HG02759 (cell line): Measurements from ENCODE around the gene REXO4.
"Not testable (repeated sequence)": the region's sequence is repeated elsewhere in the genome, so short reads cannot be mapped to it uniquely, and the experiment has no call there.

Experiments
- ATAC-seq: cut with Tn5 transposase; IDR thresholded peaks from one replicate; pipeline ENCODE4 v1.9.1; 2021; ENCODE audit warnings: mild to moderate bottlenecking, moderate library complexity; ENCODE audit not compliant: unreplicated experiment

Gene REXO4

DNA sequence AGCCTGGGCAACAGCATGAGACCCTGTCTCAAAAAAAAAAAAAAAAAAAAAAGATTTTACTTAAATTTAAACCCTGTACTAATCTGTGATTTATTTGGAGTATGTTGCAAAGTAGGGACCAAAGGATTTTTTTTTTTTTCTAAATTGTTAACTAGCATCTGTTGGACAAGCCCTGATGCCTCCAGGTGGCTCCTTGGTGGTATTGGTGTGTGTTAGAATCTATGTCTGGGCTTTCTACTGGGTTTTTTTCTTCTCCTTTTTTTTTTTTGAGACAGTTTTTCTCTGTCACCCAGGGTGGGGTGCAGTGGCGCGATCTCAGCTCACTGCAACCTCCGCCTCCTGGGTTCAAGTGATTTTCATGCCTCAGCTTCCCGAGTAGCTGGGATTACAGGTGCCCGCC, 34.1 kb upstream of the REXO4 start:
- ATAC-seq, result not testable (repeated sequence)

DNA sequence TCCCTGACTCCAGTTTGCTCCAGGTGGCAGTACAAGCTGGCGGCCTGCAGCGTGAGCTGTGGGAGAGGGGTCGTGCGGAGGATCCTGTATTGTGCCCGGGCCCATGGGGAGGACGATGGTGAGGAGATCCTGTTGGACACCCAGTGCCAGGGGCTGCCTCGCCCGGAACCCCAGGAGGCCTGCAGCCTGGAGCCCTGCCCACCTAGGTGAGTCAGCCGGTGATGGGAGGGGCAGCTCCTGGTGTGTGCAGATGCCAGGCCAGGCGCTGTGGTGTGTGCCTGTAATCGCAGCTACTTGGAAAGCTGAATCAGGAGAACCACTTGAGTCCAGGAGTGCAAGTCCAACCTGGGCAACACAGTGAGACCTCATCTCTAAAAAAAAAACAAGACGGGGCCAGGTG, 31.9 kb upstream of the REXO4 start:
- no peak for ATAC-seq

DNA sequence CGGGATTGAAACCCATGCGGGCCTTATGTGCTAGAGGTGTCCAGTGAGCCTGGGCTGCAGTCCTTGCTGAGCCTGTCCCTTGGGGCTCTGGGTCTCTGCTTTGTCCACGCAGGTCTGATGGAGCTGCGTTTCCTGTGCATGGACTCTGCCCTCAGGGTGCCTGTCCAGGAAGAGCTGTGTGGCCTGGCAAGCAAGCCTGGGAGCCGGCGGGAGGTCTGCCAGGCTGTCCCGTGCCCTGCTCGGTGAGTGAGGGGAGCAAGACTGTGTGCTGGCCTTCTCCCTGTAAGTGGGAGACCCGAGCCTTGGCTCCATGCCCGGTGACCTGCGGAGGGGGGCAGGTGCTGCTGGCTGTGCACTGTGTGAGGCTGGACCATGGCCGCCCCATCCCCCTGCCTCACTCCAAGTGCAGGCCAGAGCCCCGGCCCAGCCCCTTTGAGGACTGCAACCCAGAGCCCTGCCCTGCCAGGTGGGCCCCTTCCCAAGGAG, 30.7 kb upstream of the REXO4 start:
- no peak for ATAC-seq

DNA sequence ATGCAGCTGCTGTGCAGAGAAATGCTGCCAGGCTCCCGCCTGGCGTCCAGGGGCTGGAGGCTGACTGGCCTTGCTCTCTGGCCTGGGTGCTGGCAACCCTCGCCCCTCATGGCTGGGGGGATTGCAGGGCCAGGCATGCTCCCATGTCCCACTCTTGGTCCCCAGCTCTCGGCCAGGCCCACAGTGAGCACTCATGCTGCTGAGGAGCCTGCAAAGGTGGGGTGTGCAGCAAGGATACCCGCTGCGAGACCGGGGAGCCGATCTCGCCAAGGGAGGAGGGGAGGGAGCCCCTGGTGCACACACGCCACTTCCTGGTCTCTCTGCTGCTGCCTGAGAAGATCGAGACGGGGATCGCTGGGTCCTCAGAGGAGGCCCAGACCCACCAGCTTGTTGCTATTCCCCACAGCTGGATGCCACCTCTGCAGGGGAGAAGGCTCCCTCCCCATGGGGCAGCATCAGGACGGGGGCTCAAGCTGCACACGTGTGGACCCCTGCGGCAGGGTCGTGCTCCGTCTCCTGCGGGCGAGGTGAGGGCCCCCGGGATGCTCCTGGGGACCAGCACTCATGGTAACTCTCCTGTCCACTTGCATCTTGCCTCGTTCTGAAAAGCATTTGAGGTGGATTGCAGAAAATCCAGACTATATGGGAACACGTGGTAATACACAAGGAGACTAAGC, 27.6 kb upstream of the REXO4 start:
- ATAC-seq, result no peak

DNA sequence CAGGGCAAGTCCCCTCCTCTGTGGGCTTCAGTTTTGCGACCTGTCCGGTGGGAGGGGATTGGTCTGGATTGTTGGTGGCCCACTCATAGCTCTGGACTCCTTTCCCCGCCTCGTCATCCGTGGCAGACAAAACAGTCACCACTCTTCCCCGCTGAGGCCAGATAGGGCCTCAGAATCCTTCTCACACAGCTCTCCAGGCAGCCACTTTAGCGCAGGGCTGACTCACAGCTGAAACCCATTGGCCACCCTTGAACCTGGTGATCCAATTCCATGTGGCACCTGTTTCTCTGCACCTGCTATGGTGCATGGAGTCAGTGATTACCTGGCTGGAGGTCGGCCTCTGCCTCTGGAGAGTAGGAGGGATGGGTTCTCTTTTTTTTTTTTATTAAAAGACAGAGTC, 26.2 kb upstream of the REXO4 start:
- no peak for ATAC-seq

DNA sequence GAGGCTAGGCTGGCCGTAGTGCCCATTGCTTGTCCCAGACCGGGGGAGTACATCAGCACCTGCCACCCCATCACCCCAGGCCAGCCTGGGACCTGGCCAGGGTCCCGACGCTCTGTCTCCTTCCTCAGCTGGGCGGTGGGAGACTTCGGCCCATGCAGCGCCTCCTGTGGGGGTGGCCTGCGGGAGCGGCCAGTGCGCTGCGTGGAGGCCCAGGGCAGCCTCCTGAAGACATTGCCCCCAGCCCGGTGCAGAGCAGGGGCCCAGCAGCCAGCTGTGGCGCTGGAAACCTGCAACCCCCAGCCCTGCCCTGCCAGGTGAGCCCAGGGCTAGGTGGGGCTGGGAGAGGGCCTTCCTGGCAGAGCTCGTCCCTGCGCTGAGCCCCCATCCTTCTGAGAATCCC, 25.4 kb upstream of the REXO4 start:
- no peak for ATAC-seq

DNA sequence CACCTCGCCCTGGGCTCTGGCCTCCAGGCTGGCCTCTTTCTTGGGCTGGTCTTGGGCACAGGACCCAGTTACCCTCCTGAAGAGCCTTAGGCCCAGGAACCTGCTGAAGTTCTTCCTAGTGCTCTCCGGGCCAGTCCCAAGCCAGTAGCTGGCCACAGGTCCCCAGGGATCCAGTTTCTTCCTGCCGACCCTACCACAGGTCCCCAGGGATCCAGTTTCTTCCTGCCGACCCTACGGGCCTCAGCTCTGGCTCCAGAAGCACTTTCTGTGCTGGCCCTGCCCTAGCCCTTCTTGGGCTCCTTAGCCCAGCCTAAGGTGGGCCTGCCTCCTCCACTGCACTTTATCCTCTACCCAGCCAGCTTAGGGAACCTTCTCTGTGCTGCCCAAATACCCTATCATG, 23.8 kb upstream of the REXO4 start:
- no peak for ATAC-seq

DNA sequence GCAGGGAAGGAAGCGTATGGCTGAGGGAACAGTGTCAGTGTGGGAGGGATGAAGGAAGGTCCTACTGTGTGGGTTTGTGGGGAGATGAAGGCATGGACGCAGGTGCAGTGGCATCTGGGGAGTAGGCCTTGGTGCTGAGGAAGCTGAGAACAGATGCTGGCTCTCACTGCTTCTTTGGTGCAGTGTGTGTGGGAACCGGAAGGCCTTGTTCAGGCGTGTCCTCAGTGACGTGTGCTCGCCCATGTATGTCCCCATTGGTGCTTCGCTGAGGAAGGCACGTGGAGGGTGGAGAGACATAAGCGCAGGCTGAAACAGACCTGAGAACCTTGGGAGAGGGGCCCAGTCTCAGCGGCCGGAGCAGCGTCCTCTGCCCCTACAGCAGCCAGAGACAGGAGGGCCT, 23.1 kb upstream of the REXO4 start:
- ATAC-seq, result no peak

GRCh38 chr9:133439337-133439736, 21.5 kb upstream of the REXO4 start:
- no peak for ATAC-seq

DNA sequence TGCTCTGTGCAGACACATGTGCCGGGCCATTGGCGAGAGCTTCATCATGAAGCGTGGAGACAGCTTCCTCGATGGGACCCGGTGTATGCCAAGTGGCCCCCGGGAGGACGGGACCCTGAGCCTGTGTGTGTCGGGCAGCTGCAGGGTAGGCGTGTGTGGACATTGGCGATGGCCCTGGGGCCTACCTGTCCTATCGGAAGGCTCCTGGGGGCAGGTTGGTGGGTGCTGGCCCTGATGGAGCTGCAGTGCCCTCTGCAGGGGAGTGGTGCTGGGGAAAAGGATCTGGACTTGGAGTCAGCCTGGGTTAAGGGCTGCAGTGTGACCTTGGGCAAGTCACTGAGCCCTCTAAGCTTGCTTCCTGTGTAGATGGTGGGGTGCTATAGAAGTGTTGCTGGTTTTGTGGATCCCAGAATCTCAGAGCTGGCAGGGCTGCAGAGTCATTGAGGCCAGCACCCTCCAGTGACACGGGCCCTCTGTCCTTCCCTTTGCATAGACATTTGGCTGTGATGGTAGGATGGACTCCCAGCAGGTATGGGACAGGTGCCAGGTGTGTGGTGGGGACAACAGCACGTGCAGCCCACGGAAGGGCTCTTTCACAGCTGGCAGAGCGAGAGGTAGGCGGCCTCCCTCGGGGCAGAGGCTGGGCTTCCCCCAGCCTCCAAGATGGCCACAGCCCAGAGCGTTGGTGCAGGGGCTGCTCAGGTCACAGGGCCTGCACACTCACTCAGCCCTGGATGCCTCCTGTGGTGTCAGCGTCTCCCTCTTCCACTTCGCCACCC, 20.1 kb upstream of the REXO4 start:
- no peak for ATAC-seq

GRCh38 chr9:133436681-133437080, 18.9 kb upstream of the REXO4 start:
- no peak for ATAC-seq

GRCh38 chr9:133433351-133433843, 15.6 kb upstream of the REXO4 start:
- no peak for ATAC-seq

DNA sequence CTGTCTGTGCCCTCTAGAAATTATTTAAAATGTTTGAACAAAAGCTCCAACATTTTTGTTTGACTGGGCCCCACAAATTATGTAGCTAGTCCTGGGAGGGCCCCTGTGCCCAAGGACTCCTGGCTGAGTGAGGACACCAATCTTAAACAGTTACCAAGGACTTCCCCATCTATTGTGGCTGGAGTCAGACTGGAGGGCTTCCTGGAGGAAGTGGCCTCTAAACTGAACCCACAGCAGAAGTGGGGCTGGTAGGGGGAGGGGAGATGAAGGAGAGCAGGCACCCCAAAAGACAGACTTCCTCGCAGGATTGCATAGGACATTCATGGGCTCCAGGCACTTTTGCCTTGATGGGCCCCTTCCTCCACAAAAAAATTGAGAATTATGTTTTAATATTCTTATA, 12.4 kb upstream of the REXO4 start:
- ATAC-seq, result no peak

GRCh38 chr9:133429641-133430161, 11.9 kb upstream of the REXO4 start:
- no peak for ATAC-seq

- no peak for ATAC-seq
Measured at GRCh38 chr9:133429214-133429613, 11.4 kb upstream of the REXO4 start.

GRCh38 chr9:133428617-133429101, 10.8 kb upstream of the REXO4 start:
- ATAC-seq, result no peak

GRCh38 chr9:133427658-133428348, 10.0 kb upstream of the REXO4 start:
- ATAC-seq, result no peak

DNA sequence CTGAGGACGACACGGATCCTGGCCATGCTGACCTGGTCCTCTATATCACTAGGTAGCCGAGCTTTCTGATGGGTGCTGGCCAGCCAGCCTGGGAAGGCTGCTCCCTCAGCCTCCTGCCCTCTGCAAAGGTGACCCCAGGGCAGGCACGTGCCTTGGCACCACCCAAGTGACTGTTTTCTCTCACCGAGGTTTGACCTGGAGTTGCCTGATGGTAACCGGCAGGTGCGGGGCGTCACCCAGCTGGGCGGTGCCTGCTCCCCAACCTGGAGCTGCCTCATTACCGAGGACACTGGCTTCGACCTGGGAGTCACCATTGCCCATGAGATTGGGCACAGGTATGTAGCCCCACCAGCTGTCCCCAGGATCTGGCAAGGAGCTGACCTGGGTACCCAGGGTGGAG, 8.2 kb upstream of the REXO4 start:
- no peak for ATAC-seq

DNA sequence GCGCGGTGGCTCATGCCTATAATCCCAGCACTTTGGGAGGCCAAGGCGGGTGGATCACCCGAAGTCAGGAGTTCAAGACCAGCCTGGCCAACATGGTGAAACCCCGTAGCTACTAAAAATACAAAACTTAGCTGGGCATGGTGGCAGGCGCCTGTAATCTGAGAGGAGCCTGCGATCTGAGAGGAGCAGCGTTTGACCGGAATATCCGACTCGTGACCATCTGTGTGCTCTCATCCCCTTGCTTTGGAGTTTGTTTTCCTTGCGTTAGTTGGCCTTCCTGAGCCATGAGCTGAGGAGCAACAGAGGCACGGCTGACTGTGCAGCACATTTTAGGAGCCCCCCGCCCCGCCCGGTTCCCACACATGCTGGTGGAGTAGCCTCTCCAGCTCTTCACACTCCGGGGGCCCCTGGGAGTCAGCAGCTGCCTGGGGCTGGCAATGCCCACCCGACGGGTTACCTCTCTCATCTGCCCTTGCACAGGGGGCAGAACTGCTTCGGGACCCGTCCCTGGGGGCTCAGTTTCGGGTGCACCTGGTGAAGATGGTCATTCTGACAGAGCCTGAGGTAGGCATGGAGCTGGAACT, 7.3 kb upstream of the REXO4 start:
- no peak for ATAC-seq

GRCh38 chr9:133424187-133424586, 6.4 kb upstream of the REXO4 start:
- no peak for ATAC-seq

DNA sequence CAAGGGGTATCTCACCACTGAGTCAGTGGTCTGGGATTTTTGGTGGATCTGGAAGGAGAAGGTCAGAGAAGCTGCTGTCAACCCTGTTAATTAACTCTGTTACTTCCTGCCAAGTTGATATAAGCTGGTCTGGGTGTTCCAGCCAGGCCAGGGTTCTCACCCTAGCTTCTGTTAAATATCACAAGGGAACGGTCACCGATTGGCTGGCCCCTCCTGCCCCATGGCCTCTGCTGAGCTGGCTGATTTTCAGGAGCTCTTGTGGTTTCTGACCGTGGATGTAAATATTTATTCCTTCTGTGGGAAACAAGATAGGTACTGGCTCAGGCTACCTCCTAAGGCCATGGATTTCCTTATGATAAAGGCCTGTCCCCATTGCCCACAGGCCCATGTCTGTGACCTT, 5.4 kb upstream of the REXO4 start:
- ATAC-seq, result no peak
